Vagina (tissue), 2 donors: ENCODE results near the gene AP4B1.

Experiments
- CTCF ChIP-seq, 3 experiments: fragments of 450-650 bp in 2 of 3; fragments of 200-600 bp in 1 of 3; sonication (generic) in 1 of 3; IDR thresholded peaks; one replicate each; pipeline ENCODE4 v1.5.1; 2017 to 2019; ENCODE audit warnings: antibody characterized with exemption in 3 of 3, mild to moderate bottlenecking in 2 of 3, moderate library complexity in 2 of 3
- POLR2A ChIP-seq, 2 donors: fragments of 450-650 bp; IDR thresholded peaks; one replicate each; pipeline ENCODE4 v1.6.1; 2017; ENCODE audit warnings: antibody characterized with exemption in 2 of 2, mild to moderate bottlenecking in 2 of 2, moderate library complexity in 2 of 2
- POLR2AphosphoS5 ChIP-seq, 2 donors: sonication (generic); formaldehyde crosslinking; IDR thresholded peaks; one replicate each; pipeline ENCODE4 v1.9.0; 2017; ENCODE audit warnings: antibody characterized with exemption in 2 of 2, mild to moderate bottlenecking in 2 of 2, low read depth in 1 of 2; ENCODE audit not compliant: insufficient read depth in 1 of 2

GRCh38 chr1:113887402-113888175, 17.0 kb downstream of the AP4B1 start, which contains the start of gene BCL2L15:
- TF ChIP-seq CTCF (IDR thresholded peaks at IDR 0.05) (no peak), POLR2A (IDR thresholded peaks at IDR 0.05) (no peak), POLR2AphosphoS5 (IDR thresholded peaks at IDR 0.05; ENCODE audit: insufficient read depth in 1 of 2, low read depth in 1 of 2) (no peak)
